Activated CD4-positive, alpha-beta T cell treated with anti-CD3 and anti-CD28 coated beads, Interleukin-2, amount 10 ng/mL, durations not matched to agents 24 days and 14 days (primary cell): Measurements from ENCODE around the gene TNNT2. TPM values are rescaled to one million over a fixed set of nuclear protein-coding genes. Genes with fewer than 3 reads are reported as not detected.

Source experiments
- DNase-seq: peaks from one replicate; pipeline ENCODE4 v3.0.0; 2022
- H3K27ac Mint-ChIP-seq: one replicate; pipeline ENCODE4 v1.8.0; 2022; ENCODE audit warnings: mild to moderate bottlenecking, mixed read lengths
- H3K27me3 Mint-ChIP-seq: one replicate; pipeline ENCODE4 v1.8.0; 2022; ENCODE audit warnings: mixed read lengths
- H3K36me3 Mint-ChIP-seq: one replicate; pipeline ENCODE4 v1.8.0; 2022; ENCODE audit warnings: low read depth, mild to moderate bottlenecking, mixed read lengths
- H3K4me1 Mint-ChIP-seq: one replicate; pipeline ENCODE4 v1.8.0; 2021; ENCODE audit warnings: mixed read lengths
- H3K4me3 Mint-ChIP-seq: one replicate; pipeline ENCODE4 v1.8.0; 2022; ENCODE audit warnings: mild to moderate bottlenecking, moderate library complexity, mixed read lengths
- H3K9me3 Mint-ChIP-seq: one replicate; pipeline ENCODE4 v1.8.0; 2021; ENCODE audit warnings: mixed read lengths
- intact Hi-C: fragments of 100-400 bp; cut with micrococcal nuclease; formaldehyde crosslinking; loops from one replicate; pipeline ENCODE4 v1.15.1; 2023
- total RNA-seq: library from RNA; stranded (reverse); gene quantifications from 2 replicates; pipeline ENCODE4 v1.2.3, GENCODE V29; 2022

TNNT2 gene
- total RNA-seq, 1 donor from 2014 or later: not detected

GRCh38 chr1:201353186-201353940 lies 24.1 kb downstream of the TNNT2 start:
- Mint-ChIP-seq H3K4me3 (no peak overlapping the region), H3K27me3 (peaks cover 4% of the 10 kb centered on the region), H3K27ac (no peak overlapping the region), H3K9me3 (no peaks in the 10 kb centered on the region), H3K36me3 (no peaks in the 10 kb centered on the region), H3K4me1 (no peaks in the 10 kb centered on the region)
- DNase-seq: no peak
- intact Hi-C loops: no loop called here

- Mint-ChIP-seq H3K27ac (no peak overlapping the region), H3K4me1 (no peaks in the 10 kb centered on the region), H3K36me3 (no peaks in the 10 kb centered on the region), H3K27me3 (peaks cover 9% of the 10 kb centered on the region), H3K9me3 (no peaks in the 10 kb centered on the region), H3K4me3 (no peak overlapping the region)
- intact Hi-C loops: no loop called here
- DNase-seq: no peak
These were observed 25.9 kb downstream of the TNNT2 start for GRCh38 chr1:201351617-201352016.

GRCh38 chr1:201350884-201351283 lies 26.6 kb downstream of the TNNT2 start:
- Mint-ChIP-seq H3K36me3 (no peaks in the 10 kb centered on the region), H3K9me3 (no peaks in the 10 kb centered on the region), H3K4me3 (no peak overlapping the region), H3K27me3 (peaks cover 9% of the 10 kb centered on the region), H3K4me1 (no peaks in the 10 kb centered on the region), H3K27ac (no peak overlapping the region)
- intact Hi-C loops: no loop called here
- no peak for DNase-seq

GRCh38 chr1:201350361-201350725 lies 27.1 kb downstream of the TNNT2 start:
- Mint-ChIP-seq H3K4me3 (no peak overlapping the region), H3K27ac (no peak overlapping the region), H3K36me3 (no peaks in the 10 kb centered on the region), H3K9me3 (no peaks in the 10 kb centered on the region), H3K4me1 (no peaks in the 10 kb centered on the region), H3K27me3 (peaks cover 9% of the 10 kb centered on the region)
- DNase-seq: no peak
- intact Hi-C loops: no loop called here

GRCh38 chr1:201349092-201349491 lies 28.4 kb downstream of the TNNT2 start:
- intact Hi-C loops: loop anchor here (5.0 kb wide), 1 partner anchor 58 kb away; no protein-coding TSS in a partner anchor
- H3K27me3 Mint-ChIP-seq: peaks cover 14% of the 10 kb centered on the region
- H3K9me3 Mint-ChIP-seq: no peaks in the 10 kb centered on the region
- H3K4me1 Mint-ChIP-seq: no peaks in the 10 kb centered on the region
- no peak overlapping the region for H3K27ac Mint-ChIP-seq
- DNase-seq: no peak
- H3K36me3 Mint-ChIP-seq: no peaks in the 10 kb centered on the region
- H3K4me3 Mint-ChIP-seq: no peak overlapping the region

GRCh38 chr1:201348211-201348566 lies 29.3 kb downstream of the TNNT2 start:
- H3K27me3 Mint-ChIP-seq: peaks cover 14% of the 10 kb centered on the region
- DNase-seq: peak; percentile 74
- no peak overlapping the region for H3K4me3 Mint-ChIP-seq
- no peaks in the 10 kb centered on the region for H3K4me1 Mint-ChIP-seq
- H3K27ac Mint-ChIP-seq: no peak overlapping the region
- H3K36me3 Mint-ChIP-seq: no peaks in the 10 kb centered on the region
- H3K9me3 Mint-ChIP-seq: no peaks in the 10 kb centered on the region
- intact Hi-C loops: loop anchor here (5.0 kb wide), 1 partner anchor 59 kb away; no protein-coding TSS in a partner anchor

- Mint-ChIP-seq H3K9me3 (no peaks in the 10 kb centered on the region), H3K36me3 (no peaks in the 10 kb centered on the region), H3K4me3 (no peak overlapping the region), H3K4me1 (no peaks in the 10 kb centered on the region), H3K27ac (no peak overlapping the region), H3K27me3 (peaks cover 14% of the 10 kb centered on the region)
- no peak for DNase-seq
- intact Hi-C loops: loop anchor here (5.0 kb wide), 1 partner anchor 60 kb away; no protein-coding TSS in a partner anchor
These were observed 29.8 kb downstream of the TNNT2 start for GRCh38 chr1:201347498-201348210.

- DNase-seq: no peak
- no peak overlapping the region for H3K27ac Mint-ChIP-seq
- H3K36me3 Mint-ChIP-seq: no peaks in the 10 kb centered on the region
- intact Hi-C loops: loop anchor here (5.0 kb wide), 1 partner anchor 60 kb away; no protein-coding TSS in a partner anchor
- peaks cover 12% of the 10 kb centered on the region for H3K27me3 Mint-ChIP-seq
- H3K4me1 Mint-ChIP-seq: no peaks in the 10 kb centered on the region
- H3K9me3 Mint-ChIP-seq: no peaks in the 10 kb centered on the region
- H3K4me3 Mint-ChIP-seq: no peak overlapping the region
These were observed 30.5 kb downstream of the TNNT2 start for GRCh38 chr1:201346987-201347386.

- intact Hi-C loops: loop anchor here (5.0 kb wide), 1 partner anchor 61 kb away; no protein-coding TSS in a partner anchor
- H3K9me3 Mint-ChIP-seq: no peaks in the 10 kb centered on the region
- peak; percentile 64 for DNase-seq
- no peaks in the 10 kb centered on the region for H3K36me3 Mint-ChIP-seq
- H3K27me3 Mint-ChIP-seq: peaks cover 13% of the 10 kb centered on the region
- H3K4me3 Mint-ChIP-seq: no peak overlapping the region
- no peak overlapping the region for H3K27ac Mint-ChIP-seq
- no peaks in the 10 kb centered on the region for H3K4me1 Mint-ChIP-seq
These were observed 31.0 kb downstream of the TNNT2 start for GRCh38 chr1:201346337-201346939.

GRCh38 chr1:201345081-201345355 lies 32.5 kb downstream of the TNNT2 start:
- peaks cover 24% of the 10 kb centered on the region for H3K27me3 Mint-ChIP-seq
- no peak for DNase-seq
- no peak overlapping the region for H3K27ac Mint-ChIP-seq
- H3K9me3 Mint-ChIP-seq: no peaks in the 10 kb centered on the region
- H3K36me3 Mint-ChIP-seq: no peaks in the 10 kb centered on the region
- intact Hi-C loops: loop anchor here (5.0 kb wide), 1 partner anchor 62 kb away; no protein-coding TSS in a partner anchor
- H3K4me3 Mint-ChIP-seq: no peak overlapping the region
- H3K4me1 Mint-ChIP-seq: no peaks in the 10 kb centered on the region

- no peak overlapping the region for H3K27ac Mint-ChIP-seq
- H3K36me3 Mint-ChIP-seq: no peaks in the 10 kb centered on the region
- peaks cover 25% of the 10 kb centered on the region for H3K27me3 Mint-ChIP-seq
- H3K9me3 Mint-ChIP-seq: no peaks in the 10 kb centered on the region
- DNase-seq: no peak
- H3K4me1 Mint-ChIP-seq: no peaks in the 10 kb centered on the region
- intact Hi-C loops: loop anchor here (5.0 kb wide), 1 partner anchor 63 kb away; no protein-coding TSS in a partner anchor
- H3K4me3 Mint-ChIP-seq: no peak overlapping the region
These were observed 33.0 kb downstream of the TNNT2 start for GRCh38 chr1:201344206-201345080.

GRCh38 chr1:201341377-201341776 lies 36.1 kb downstream of the TNNT2 start:
- Mint-ChIP-seq H3K4me1 (no peaks in the 10 kb centered on the region), H3K4me3 (no peak overlapping the region), H3K36me3 (no peaks in the 10 kb centered on the region), H3K27me3 (peaks cover 23% of the 10 kb centered on the region), H3K27ac (no peak overlapping the region), H3K9me3 (no peaks in the 10 kb centered on the region)
- intact Hi-C loops: no loop called here
- DNase-seq: no peak

GRCh38 chr1:201336711-201337450 lies 40.6 kb downstream of the TNNT2 start:
- no peaks in the 10 kb centered on the region for H3K36me3 Mint-ChIP-seq
- peaks cover 23% of the 10 kb centered on the region for H3K27me3 Mint-ChIP-seq
- no peak overlapping the region for H3K4me3 Mint-ChIP-seq
- H3K9me3 Mint-ChIP-seq: no peaks in the 10 kb centered on the region
- intact Hi-C loops: no loop called here
- no peak for DNase-seq
- H3K4me1 Mint-ChIP-seq: no peaks in the 10 kb centered on the region
- H3K27ac Mint-ChIP-seq: no peak overlapping the region
